ENCODE data around the gene SGCD.

SGCD gene

GRCh38 chr5:156326718-156327259 lies at the start of gene SGCD:
Gene SGCD (plus strand): TSS chr5:156327164.
- H3K27ac Mint-ChIP-seq, result no peak within 1 kb of the TSS
- H3K9me3 Mint-ChIP-seq (ENCODE audit: low read depth), result no peaks in the 10 kb centered on the region
- no peaks in the 10 kb centered on the region for H3K4me1 Mint-ChIP-seq (ENCODE audit: low read depth)
- peaks cover 24% of the 10 kb centered on the region for H3K27me3 Mint-ChIP-seq
- H3K4me3 Mint-ChIP-seq, result no peak within 1 kb of the TSS
- no peaks in the 10 kb centered on the region for H3K36me3 Mint-ChIP-seq

GRCh38 chr5:156277290-156277689 lies 49.7 kb upstream of the SGCD start:
- Mint-ChIP-seq H3K27me3 (peaks cover 8% of the 10 kb centered on the region), H3K9me3 (ENCODE audit: low read depth) (no peaks in the 10 kb centered on the region), H3K4me1 (ENCODE audit: low read depth) (no peaks in the 10 kb centered on the region), H3K36me3 (no peaks in the 10 kb centered on the region), H3K4me3 (no peak overlapping the region), H3K27ac (no peak overlapping the region)

GRCh38 chr5:156295431-156295830 lies 31.5 kb upstream of the SGCD start:
- Mint-ChIP-seq H3K27ac (no peak overlapping the region), H3K27me3 (no peaks in the 10 kb centered on the region)

GRCh38 chr5:156310115-156310514 lies 16.8 kb upstream of the SGCD start:
- H3K4me3 Mint-ChIP-seq, result no peak overlapping the region
- H3K27ac Mint-ChIP-seq, result no peak overlapping the region
- peaks cover 5% of the 10 kb centered on the region for H3K27me3 Mint-ChIP-seq
- H3K9me3 Mint-ChIP-seq (ENCODE audit: low read depth), result peaks cover 6% of the 10 kb centered on the region
- H3K36me3 Mint-ChIP-seq, result no peaks in the 10 kb centered on the region
- no peaks in the 10 kb centered on the region for H3K4me1 Mint-ChIP-seq (ENCODE audit: low read depth)

More at GRCh38 chr5:156295431-156295830, 31.5 kb upstream of the SGCD start:
- Mint-ChIP-seq H3K4me1 (ENCODE audit: low read depth) (no peaks in the 10 kb centered on the region), H3K4me3 (no peak overlapping the region), H3K36me3 (no peaks in the 10 kb centered on the region), H3K9me3 (ENCODE audit: low read depth) (no peaks in the 10 kb centered on the region)

GRCh38 chr5:156312897-156313694 lies 13.9 kb upstream of the SGCD start:
- no peak overlapping the region for H3K4me3 Mint-ChIP-seq

GRCh38 chr5:156314416-156314815 lies 12.5 kb upstream of the SGCD start:
- Mint-ChIP-seq H3K4me3 (no peak overlapping the region), H3K27ac (no peak overlapping the region), H3K27me3 (peaks cover 4% of the 10 kb centered on the region), H3K9me3 (ENCODE audit: low read depth) (peaks cover 6% of the 10 kb centered on the region), H3K36me3 (no peaks in the 10 kb centered on the region), H3K4me1 (ENCODE audit: low read depth) (no peaks in the 10 kb centered on the region)

More at GRCh38 chr5:156312897-156313694, 13.9 kb upstream of the SGCD start:
- H3K27me3 Mint-ChIP-seq, result peaks cover 4% of the 10 kb centered on the region
- no peaks in the 10 kb centered on the region for H3K4me1 Mint-ChIP-seq (ENCODE audit: low read depth)
- H3K27ac Mint-ChIP-seq, result no peak overlapping the region
- peaks cover 6% of the 10 kb centered on the region for H3K9me3 Mint-ChIP-seq (ENCODE audit: low read depth)
- no peaks in the 10 kb centered on the region for H3K36me3 Mint-ChIP-seq

- Mint-ChIP-seq H3K9me3 (ENCODE audit: low read depth) (no peaks in the 10 kb centered on the region), H3K4me1 (ENCODE audit: low read depth) (no peaks in the 10 kb centered on the region), H3K4me3 (no peak overlapping the region), H3K27ac (no peak overlapping the region), H3K27me3 (peaks cover 17% of the 10 kb centered on the region), H3K36me3 (no peaks in the 10 kb centered on the region)
Measured at GRCh38 chr5:156322666-156323065, 4.3 kb upstream of the SGCD start.

- Mint-ChIP-seq H3K27me3 (peaks cover 24% of the 10 kb centered on the region), H3K36me3 (no peaks in the 10 kb centered on the region), H3K27ac (no peak overlapping the region), H3K4me1 (ENCODE audit: low read depth) (no peaks in the 10 kb centered on the region), H3K9me3 (ENCODE audit: low read depth) (no peaks in the 10 kb centered on the region), H3K4me3 (no peak overlapping the region)
Measured at GRCh38 chr5:156327296-156327695, 332 bp downstream of the SGCD start.

- no peaks in the 10 kb centered on the region for H3K4me1 Mint-ChIP-seq (ENCODE audit: low read depth)
- H3K36me3 Mint-ChIP-seq, result no peaks in the 10 kb centered on the region
- H3K4me3 Mint-ChIP-seq, result no peak overlapping the region
- H3K9me3 Mint-ChIP-seq (ENCODE audit: low read depth), result no peaks in the 10 kb centered on the region
- H3K27me3 Mint-ChIP-seq, result peaks cover 16% of the 10 kb centered on the region
- no peak overlapping the region for H3K27ac Mint-ChIP-seq
Measured at GRCh38 chr5:156328161-156328560, 1.2 kb downstream of the SGCD start.

- no peak overlapping the region for H3K27ac Mint-ChIP-seq
- peaks cover 14% of the 10 kb centered on the region for H3K27me3 Mint-ChIP-seq
- no peaks in the 10 kb centered on the region for H3K36me3 Mint-ChIP-seq
- H3K4me1 Mint-ChIP-seq (ENCODE audit: low read depth), result no peaks in the 10 kb centered on the region
- no peak overlapping the region for H3K4me3 Mint-ChIP-seq
- no peaks in the 10 kb centered on the region for H3K9me3 Mint-ChIP-seq (ENCODE audit: low read depth)
Measured at GRCh38 chr5:156328766-156329165, 1.8 kb downstream of the SGCD start.

- no peaks in the 10 kb centered on the region for H3K9me3 Mint-ChIP-seq (ENCODE audit: low read depth)
- no peaks in the 10 kb centered on the region for H3K4me1 Mint-ChIP-seq (ENCODE audit: low read depth)
- peaks cover 14% of the 10 kb centered on the region for H3K27me3 Mint-ChIP-seq
- H3K27ac Mint-ChIP-seq, result no peak overlapping the region
- no peaks in the 10 kb centered on the region for H3K36me3 Mint-ChIP-seq
- no peak overlapping the region for H3K4me3 Mint-ChIP-seq
Measured at GRCh38 chr5:156329171-156329611, 2.2 kb downstream of the SGCD start.

- Mint-ChIP-seq H3K9me3 (ENCODE audit: low read depth) (no peaks in the 10 kb centered on the region), H3K27ac (no peak overlapping the region), H3K36me3 (no peaks in the 10 kb centered on the region), H3K4me1 (ENCODE audit: low read depth) (no peaks in the 10 kb centered on the region), H3K27me3 (peaks cover 14% of the 10 kb centered on the region), H3K4me3 (no peak overlapping the region)
Measured at GRCh38 chr5:156330141-156330870, 3.3 kb downstream of the SGCD start.

GRCh38 chr5:156331181-156331580 lies 4.2 kb downstream of the SGCD start:
- Mint-ChIP-seq H3K9me3 (ENCODE audit: low read depth) (no peaks in the 10 kb centered on the region), H3K36me3 (no peaks in the 10 kb centered on the region), H3K27me3 (peaks cover 16% of the 10 kb centered on the region), H3K4me1 (ENCODE audit: low read depth) (no peaks in the 10 kb centered on the region), H3K27ac (no peak overlapping the region), H3K4me3 (no peak overlapping the region)

- H3K9me3 Mint-ChIP-seq (ENCODE audit: low read depth), result no peaks in the 10 kb centered on the region
- no peaks in the 10 kb centered on the region for H3K36me3 Mint-ChIP-seq
- H3K4me3 Mint-ChIP-seq, result no peak overlapping the region
- H3K4me1 Mint-ChIP-seq (ENCODE audit: low read depth), result no peaks in the 10 kb centered on the region
- H3K27ac Mint-ChIP-seq, result no peak overlapping the region
- H3K27me3 Mint-ChIP-seq, result peaks cover 16% of the 10 kb centered on the region
Measured at GRCh38 chr5:156331845-156332244, 4.9 kb downstream of the SGCD start.

- H3K4me1 Mint-ChIP-seq (ENCODE audit: low read depth), result no peaks in the 10 kb centered on the region
- no peaks in the 10 kb centered on the region for H3K36me3 Mint-ChIP-seq
- peaks cover 14% of the 10 kb centered on the region for H3K27me3 Mint-ChIP-seq
- H3K4me3 Mint-ChIP-seq, result no peak overlapping the region
- H3K27ac Mint-ChIP-seq, result no peak overlapping the region
- H3K9me3 Mint-ChIP-seq (ENCODE audit: low read depth), result no peaks in the 10 kb centered on the region
Measured at GRCh38 chr5:156332245-156332644, 5.3 kb downstream of the SGCD start.
